WTC11 (cell line): ENCODE data around the gene FMO2. TPM values are rescaled to one million over a fixed set of nuclear protein-coding genes. Genes with fewer than 3 reads are reported as not detected.

Experiments
- ATAC-seq: fragments of 200-7000 bp; cut with Tn5 transposase; 2 replicates; pipeline ENCODE4 v1.10.0; 2021; ENCODE audit warnings: mild to moderate bottlenecking, moderate library complexity
- CTCF ChIA-PET: fragments of 300-600 bp; sonication (Branson Sonifier 250); formaldehyde crosslinking; loops from one replicate; lab custom pipeline; 2021; ENCODE audit warnings: antibody characterized with exemption; lab: Charles Lee
- POLR2A ChIA-PET: fragments of 350-600 bp; sonication (Branson Sonifier 250); formaldehyde crosslinking; loops from one replicate; lab custom pipeline; 2021; ENCODE audit warnings: antibody characterized with exemption; lab: Charles Lee
- DNase-seq: peaks from one replicate; pipeline ENCODE4 v3.0.0; 2021; ENCODE audit warnings: low spot score
- H3K27ac Mint-ChIP-seq: 2 replicates; pipeline ENCODE4 v1.8.0; 2021; ENCODE audit warnings: mixed read lengths
- H3K27me3 Mint-ChIP-seq: 2 replicates; pipeline ENCODE4 v1.8.0; 2021; ENCODE audit warnings: low read depth, mild to moderate bottlenecking, moderate library complexity, mixed read lengths
- H3K36me3 Mint-ChIP-seq: 2 replicates; pipeline ENCODE4 v1.8.0; 2021; ENCODE audit warnings: mixed read lengths
- H3K4me1 Mint-ChIP-seq: 2 replicates; pipeline ENCODE4 v1.8.0; 2022; ENCODE audit warnings: mixed read lengths
- H3K4me3 Mint-ChIP-seq: 2 replicates; pipeline ENCODE4 v1.8.0; 2021; ENCODE audit warnings: mild to moderate bottlenecking, moderate library complexity, mixed read lengths
- H3K9me3 Mint-ChIP-seq: 2 replicates; pipeline ENCODE4 v1.8.0; 2021; ENCODE audit warnings: mixed read lengths
- CREM ChIP-seq: sonication (generic); formaldehyde crosslinking; IDR thresholded peaks from 2 replicates; pipeline ENCODE4 v1.8.1; 2022; ENCODE audit warnings: mild to moderate bottlenecking, missing genetic modification reagents, moderate library complexity
- GRHL2 ChIP-seq: fragments of 250-450 bp; sonication (Bioruptor Pico); IDR thresholded peaks from 2 replicates; pipeline ENCODE4 v1.8.0; 2022; ENCODE audit warnings: mild to moderate bottlenecking, moderate library complexity; ENCODE audit not compliant: insufficient replicate concordance, severe bottlenecking
- GTF2I ChIP-seq: fragments of 250-450 bp; sonication (Bioruptor Pico); conservative IDR thresholded peaks from 2 replicates; pipeline ENCODE4 v1.4.0; 2021; ENCODE audit warnings: mild to moderate bottlenecking
- HMGA2 ChIP-seq: fragments of 250-450 bp; sonication (Bioruptor Pico); IDR thresholded peaks from 2 replicates; pipeline ENCODE4 v1.4.0; 2021; ENCODE audit warnings: mild to moderate bottlenecking, moderate library complexity
- JAZF1 ChIP-seq: fragments of 250-450 bp; sonication (Bioruptor Pico); IDR thresholded peaks from 2 replicates; pipeline ENCODE4 v1.9.0; 2021; ENCODE audit warnings: moderate library complexity, mild to moderate bottlenecking, inconsistent platforms
- NFYB ChIP-seq: sonication (generic); formaldehyde crosslinking; conservative IDR thresholded peaks from 2 replicates; pipeline ENCODE4 v1.8.0; 2022; ENCODE audit warnings: low read depth, missing genetic modification reagents
- OVOL2 ChIP-seq: fragments of 250-450 bp; sonication (Bioruptor Pico); IDR thresholded peaks from 2 replicates; pipeline ENCODE4 v1.9.0; 2021; ENCODE audit warnings: mild to moderate bottlenecking, borderline replicate concordance
- ZNF232 ChIP-seq: sonication (generic); formaldehyde crosslinking; IDR thresholded peaks from 2 replicates; pipeline ENCODE4 v1.8.0; 2022; ENCODE audit warnings: mild to moderate bottlenecking, missing genetic modification reagents
- ZNF263 ChIP-seq: sonication (generic); formaldehyde crosslinking; IDR thresholded peaks from 2 replicates; pipeline ENCODE4 v1.8.1; 2022; ENCODE audit warnings: low read depth, mild to moderate bottlenecking, moderate library complexity, missing genetic modification reagents
- total RNA-seq: library from RNA; stranded (reverse); gene quantifications from 3 replicates; pipeline ENCODE4 v1.2.3, GENCODE V29; 2021
- TF ChIP-seq, protein P1 (sequence below): fragments of 200-600 bp; IDR thresholded peaks from 2 replicates; pipeline ENCODE4 v1.8.0; 2022; ENCODE audit warnings: antibody characterized with exemption
- TF ChIP-seq, protein P2 (sequence below): sonication (generic); formaldehyde crosslinking; IDR thresholded peaks from 2 replicates; pipeline ENCODE4 v1.8.0; 2022; ENCODE audit warnings: mild to moderate bottlenecking, missing genetic modification reagents
- TF ChIP-seq, protein P3 (sequence below): sonication (generic); formaldehyde crosslinking; IDR thresholded peaks from 2 replicates; pipeline ENCODE4 v1.8.0; 2023; ENCODE audit warnings: mild to moderate bottlenecking, missing genetic modification reagents
- TF ChIP-seq, protein P4 (sequence below): sonication (generic); formaldehyde crosslinking; IDR thresholded peaks from 2 replicates; pipeline ENCODE4 v1.8.1; 2022; ENCODE audit warnings: mild to moderate bottlenecking, missing genetic modification reagents, moderate library complexity, borderline replicate concordance
- TF ChIP-seq, protein P5 (sequence below): sonication (generic); formaldehyde crosslinking; IDR thresholded peaks from 2 replicates; pipeline ENCODE4 v1.8.1; 2023; ENCODE audit warnings: mild to moderate bottlenecking, moderate library complexity, missing genetic modification reagents
- TF ChIP-seq, protein P6 (sequence below): sonication (generic); formaldehyde crosslinking; IDR thresholded peaks from 2 replicates; pipeline ENCODE4 v1.8.1; 2022; ENCODE audit warnings: missing genetic modification reagents, borderline replicate concordance
- TF ChIP-seq, protein P7 (sequence below): sonication (generic); formaldehyde crosslinking; IDR thresholded peaks from 2 replicates; pipeline ENCODE4 v1.8.0; 2022; ENCODE audit warnings: mild to moderate bottlenecking, missing genetic modification reagents
- TF ChIP-seq, protein P8 (sequence below): sonication (generic); formaldehyde crosslinking; IDR thresholded peaks from 2 replicates; pipeline ENCODE4 v1.8.1; 2023; ENCODE audit warnings: mild to moderate bottlenecking, missing genetic modification reagents, borderline replicate concordance
- TF ChIP-seq, protein P9 (sequence below): sonication (generic); formaldehyde crosslinking; IDR thresholded peaks from 2 replicates; pipeline ENCODE4 v1.8.1; 2023; ENCODE audit warnings: mild to moderate bottlenecking, missing genetic modification reagents, moderate library complexity
- TF ChIP-seq, protein P10 (sequence below): sonication (generic); formaldehyde crosslinking; IDR thresholded peaks from 2 replicates; pipeline ENCODE4 v1.8.1; 2022; ENCODE audit warnings: low read depth, mild to moderate bottlenecking, moderate library complexity, missing genetic modification reagents, borderline replicate concordance

The FMO2 gene
- total RNA-seq, 1 experiment from 2014 or later: not detected

DNA sequence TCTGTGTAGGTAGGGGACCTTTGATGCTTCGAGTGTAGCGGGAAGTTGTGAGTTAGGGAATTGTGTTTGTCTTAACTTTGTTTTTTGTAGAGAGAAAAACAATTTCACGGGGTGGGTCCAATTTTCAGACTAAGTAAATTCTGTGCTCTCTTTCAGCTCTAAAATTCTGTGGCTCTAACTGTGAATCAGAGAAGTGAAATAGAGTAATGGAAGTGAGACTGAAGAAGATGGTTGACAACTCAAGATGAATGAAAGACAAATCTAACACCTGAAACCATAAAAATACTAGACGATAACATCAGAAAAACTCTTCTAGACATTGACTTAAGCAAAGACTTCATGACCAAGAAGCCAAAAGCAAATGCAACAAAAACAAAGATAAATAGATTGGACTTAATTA, 58.8 kb downstream of the FMO2 start:
- peaks cover 13% of the 10 kb centered on the region for H3K27me3 Mint-ChIP-seq
- peaks cover 20% of the 10 kb centered on the region for H3K9me3 Mint-ChIP-seq

More for the DNA sequence above, 58.8 kb downstream of the FMO2 start:
- Mint-ChIP-seq H3K27ac (no peak overlapping the region), H3K4me3 (no peak overlapping the region), H3K4me1 (peaks cover 6% of the 10 kb centered on the region), H3K36me3 (peaks cover 6% of the 10 kb centered on the region)
- TF ChIP-seq, protein P1, sequence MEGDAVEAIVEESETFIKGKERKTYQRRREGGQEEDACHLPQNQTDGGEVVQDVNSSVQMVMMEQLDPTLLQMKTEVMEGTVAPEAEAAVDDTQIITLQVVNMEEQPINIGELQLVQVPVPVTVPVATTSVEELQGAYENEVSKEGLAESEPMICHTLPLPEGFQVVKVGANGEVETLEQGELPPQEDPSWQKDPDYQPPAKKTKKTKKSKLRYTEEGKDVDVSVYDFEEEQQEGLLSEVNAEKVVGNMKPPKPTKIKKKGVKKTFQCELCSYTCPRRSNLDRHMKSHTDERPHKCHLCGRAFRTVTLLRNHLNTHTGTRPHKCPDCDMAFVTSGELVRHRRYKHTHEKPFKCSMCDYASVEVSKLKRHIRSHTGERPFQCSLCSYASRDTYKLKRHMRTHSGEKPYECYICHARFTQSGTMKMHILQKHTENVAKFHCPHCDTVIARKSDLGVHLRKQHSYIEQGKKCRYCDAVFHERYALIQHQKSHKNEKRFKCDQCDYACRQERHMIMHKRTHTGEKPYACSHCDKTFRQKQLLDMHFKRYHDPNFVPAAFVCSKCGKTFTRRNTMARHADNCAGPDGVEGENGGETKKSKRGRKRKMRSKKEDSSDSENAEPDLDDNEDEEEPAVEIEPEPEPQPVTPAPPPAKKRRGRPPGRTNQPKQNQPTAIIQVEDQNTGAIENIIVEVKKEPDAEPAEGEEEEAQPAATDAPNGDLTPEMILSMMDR: no peak
- TF ChIP-seq, protein P2, sequence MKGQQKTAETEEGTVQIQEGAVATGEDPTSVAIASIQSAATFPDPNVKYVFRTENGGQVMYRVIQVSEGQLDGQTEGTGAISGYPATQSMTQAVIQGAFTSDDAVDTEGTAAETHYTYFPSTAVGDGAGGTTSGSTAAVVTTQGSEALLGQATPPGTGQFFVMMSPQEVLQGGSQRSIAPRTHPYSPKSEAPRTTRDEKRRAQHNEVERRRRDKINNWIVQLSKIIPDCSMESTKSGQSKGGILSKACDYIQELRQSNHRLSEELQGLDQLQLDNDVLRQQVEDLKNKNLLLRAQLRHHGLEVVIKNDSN (CRISPR knock-in tag): no peak
- TF ChIP-seq, protein P3, sequence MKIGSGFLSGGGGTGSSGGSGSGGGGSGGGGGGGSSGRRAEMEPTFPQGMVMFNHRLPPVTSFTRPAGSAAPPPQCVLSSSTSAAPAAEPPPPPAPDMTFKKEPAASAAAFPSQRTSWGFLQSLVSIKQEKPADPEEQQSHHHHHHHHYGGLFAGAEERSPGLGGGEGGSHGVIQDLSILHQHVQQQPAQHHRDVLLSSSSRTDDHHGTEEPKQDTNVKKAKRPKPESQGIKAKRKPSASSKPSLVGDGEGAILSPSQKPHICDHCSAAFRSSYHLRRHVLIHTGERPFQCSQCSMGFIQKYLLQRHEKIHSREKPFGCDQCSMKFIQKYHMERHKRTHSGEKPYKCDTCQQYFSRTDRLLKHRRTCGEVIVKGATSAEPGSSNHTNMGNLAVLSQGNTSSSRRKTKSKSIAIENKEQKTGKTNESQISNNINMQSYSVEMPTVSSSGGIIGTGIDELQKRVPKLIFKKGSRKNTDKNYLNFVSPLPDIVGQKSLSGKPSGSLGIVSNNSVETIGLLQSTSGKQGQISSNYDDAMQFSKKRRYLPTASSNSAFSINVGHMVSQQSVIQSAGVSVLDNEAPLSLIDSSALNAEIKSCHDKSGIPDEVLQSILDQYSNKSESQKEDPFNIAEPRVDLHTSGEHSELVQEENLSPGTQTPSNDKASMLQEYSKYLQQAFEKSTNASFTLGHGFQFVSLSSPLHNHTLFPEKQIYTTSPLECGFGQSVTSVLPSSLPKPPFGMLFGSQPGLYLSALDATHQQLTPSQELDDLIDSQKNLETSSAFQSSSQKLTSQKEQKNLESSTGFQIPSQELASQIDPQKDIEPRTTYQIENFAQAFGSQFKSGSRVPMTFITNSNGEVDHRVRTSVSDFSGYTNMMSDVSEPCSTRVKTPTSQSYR (CRISPR knock-in tag): no peak
- no peak for TF ChIP-seq NFYB (CRISPR knock-in tag)
- TF ChIP-seq CREM (CRISPR knock-in tag): no peak
- no peak for TF ChIP-seq JAZF1 (CRISPR knock-in tag)
- TF ChIP-seq, protein P4, sequence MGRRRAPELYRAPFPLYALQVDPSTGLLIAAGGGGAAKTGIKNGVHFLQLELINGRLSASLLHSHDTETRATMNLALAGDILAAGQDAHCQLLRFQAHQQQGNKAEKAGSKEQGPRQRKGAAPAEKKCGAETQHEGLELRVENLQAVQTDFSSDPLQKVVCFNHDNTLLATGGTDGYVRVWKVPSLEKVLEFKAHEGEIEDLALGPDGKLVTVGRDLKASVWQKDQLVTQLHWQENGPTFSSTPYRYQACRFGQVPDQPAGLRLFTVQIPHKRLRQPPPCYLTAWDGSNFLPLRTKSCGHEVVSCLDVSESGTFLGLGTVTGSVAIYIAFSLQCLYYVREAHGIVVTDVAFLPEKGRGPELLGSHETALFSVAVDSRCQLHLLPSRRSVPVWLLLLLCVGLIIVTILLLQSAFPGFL (CRISPR knock-in tag): no peak
- TF ChIP-seq, protein P5, sequence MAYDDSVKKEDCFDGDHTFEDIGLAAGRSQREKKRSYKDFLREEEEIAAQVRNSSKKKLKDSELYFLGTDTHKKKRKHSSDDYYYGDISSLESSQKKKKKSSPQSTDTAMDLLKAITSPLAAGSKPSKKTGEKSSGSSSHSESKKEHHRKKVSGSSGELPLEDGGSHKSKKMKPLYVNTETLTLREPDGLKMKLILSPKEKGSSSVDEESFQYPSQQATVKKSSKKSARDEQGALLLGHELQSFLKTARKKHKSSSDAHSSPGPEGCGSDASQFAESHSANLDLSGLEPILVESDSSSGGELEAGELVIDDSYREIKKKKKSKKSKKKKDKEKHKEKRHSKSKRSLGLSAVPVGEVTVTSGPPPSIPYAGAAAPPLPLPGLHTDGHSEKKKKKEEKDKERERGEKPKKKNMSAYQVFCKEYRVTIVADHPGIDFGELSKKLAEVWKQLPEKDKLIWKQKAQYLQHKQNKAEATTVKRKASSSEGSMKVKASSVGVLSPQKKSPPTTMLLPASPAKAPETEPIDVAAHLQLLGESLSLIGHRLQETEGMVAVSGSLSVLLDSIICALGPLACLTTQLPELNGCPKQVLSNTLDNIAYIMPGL (CRISPR knock-in tag): no peak
- TF ChIP-seq, protein P6, sequence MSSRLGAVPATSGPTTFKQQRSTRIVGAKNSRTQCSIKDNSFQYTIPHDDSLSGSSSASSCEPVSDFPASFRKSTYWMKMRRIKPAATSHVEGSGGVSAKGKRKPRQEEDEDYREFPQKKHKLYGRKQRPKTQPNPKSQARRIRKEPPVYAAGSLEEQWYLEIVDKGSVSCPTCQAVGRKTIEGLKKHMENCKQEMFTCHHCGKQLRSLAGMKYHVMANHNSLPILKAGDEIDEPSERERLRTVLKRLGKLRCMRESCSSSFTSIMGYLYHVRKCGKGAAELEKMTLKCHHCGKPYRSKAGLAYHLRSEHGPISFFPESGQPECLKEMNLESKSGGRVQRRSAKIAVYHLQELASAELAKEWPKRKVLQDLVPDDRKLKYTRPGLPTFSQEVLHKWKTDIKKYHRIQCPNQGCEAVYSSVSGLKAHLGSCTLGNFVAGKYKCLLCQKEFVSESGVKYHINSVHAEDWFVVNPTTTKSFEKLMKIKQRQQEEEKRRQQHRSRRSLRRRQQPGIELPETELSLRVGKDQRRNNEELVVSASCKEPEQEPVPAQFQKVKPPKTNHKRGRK (CRISPR knock-in tag): no peak
- TF ChIP-seq ZNF232 (CRISPR knock-in tag): no peak
- TF ChIP-seq HMGA2: no peak
- TF ChIP-seq OVOL2 (CRISPR knock-in tag): no peak
- no peak for TF ChIP-seq GTF2I
- TF ChIP-seq, protein P7, sequence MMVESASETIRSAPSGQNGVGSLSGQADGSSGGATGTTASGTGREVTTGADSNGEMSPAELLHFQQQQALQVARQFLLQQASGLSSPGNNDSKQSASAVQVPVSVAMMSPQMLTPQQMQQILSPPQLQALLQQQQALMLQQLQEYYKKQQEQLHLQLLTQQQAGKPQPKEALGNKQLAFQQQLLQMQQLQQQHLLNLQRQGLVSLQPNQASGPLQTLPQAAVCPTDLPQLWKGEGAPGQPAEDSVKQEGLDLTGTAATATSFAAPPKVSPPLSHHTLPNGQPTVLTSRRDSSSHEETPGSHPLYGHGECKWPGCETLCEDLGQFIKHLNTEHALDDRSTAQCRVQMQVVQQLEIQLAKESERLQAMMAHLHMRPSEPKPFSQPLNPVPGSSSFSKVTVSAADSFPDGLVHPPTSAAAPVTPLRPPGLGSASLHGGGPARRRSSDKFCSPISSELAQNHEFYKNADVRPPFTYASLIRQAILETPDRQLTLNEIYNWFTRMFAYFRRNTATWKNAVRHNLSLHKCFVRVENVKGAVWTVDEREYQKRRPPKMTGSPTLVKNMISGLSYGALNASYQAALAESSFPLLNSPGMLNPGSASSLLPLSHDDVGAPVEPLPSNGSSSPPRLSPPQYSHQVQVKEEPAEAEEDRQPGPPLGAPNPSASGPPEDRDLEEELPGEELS: no peak
- TF ChIP-seq ZNF263 (CRISPR knock-in tag): no peak
- TF ChIP-seq GRHL2 (CRISPR knock-in tag): no peak
- TF ChIP-seq, protein P8, sequence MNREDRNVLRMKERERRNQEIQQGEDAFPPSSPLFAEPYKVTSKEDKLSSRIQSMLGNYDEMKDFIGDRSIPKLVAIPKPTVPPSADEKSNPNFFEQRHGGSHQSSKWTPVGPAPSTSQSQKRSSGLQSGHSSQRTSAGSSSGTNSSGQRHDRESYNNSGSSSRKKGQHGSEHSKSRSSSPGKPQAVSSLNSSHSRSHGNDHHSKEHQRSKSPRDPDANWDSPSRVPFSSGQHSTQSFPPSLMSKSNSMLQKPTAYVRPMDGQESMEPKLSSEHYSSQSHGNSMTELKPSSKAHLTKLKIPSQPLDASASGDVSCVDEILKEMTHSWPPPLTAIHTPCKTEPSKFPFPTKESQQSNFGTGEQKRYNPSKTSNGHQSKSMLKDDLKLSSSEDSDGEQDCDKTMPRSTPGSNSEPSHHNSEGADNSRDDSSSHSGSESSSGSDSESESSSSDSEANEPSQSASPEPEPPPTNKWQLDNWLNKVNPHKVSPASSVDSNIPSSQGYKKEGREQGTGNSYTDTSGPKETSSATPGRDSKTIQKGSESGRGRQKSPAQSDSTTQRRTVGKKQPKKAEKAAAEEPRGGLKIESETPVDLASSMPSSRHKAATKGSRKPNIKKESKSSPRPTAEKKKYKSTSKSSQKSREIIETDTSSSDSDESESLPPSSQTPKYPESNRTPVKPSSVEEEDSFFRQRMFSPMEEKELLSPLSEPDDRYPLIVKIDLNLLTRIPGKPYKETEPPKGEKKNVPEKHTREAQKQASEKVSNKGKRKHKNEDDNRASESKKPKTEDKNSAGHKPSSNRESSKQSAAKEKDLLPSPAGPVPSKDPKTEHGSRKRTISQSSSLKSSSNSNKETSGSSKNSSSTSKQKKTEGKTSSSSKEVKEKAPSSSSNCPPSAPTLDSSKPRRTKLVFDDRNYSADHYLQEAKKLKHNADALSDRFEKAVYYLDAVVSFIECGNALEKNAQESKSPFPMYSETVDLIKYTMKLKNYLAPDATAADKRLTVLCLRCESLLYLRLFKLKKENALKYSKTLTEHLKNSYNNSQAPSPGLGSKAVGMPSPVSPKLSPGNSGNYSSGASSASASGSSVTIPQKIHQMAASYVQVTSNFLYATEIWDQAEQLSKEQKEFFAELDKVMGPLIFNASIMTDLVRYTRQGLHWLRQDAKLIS (CRISPR knock-in tag): no peak
- TF ChIP-seq, protein P9, sequence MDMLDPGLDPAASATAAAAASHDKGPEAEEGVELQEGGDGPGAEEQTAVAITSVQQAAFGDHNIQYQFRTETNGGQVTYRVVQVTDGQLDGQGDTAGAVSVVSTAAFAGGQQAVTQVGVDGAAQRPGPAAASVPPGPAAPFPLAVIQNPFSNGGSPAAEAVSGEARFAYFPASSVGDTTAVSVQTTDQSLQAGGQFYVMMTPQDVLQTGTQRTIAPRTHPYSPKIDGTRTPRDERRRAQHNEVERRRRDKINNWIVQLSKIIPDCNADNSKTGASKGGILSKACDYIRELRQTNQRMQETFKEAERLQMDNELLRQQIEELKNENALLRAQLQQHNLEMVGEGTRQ (CRISPR knock-in tag): no peak
- TF ChIP-seq, protein P10, sequence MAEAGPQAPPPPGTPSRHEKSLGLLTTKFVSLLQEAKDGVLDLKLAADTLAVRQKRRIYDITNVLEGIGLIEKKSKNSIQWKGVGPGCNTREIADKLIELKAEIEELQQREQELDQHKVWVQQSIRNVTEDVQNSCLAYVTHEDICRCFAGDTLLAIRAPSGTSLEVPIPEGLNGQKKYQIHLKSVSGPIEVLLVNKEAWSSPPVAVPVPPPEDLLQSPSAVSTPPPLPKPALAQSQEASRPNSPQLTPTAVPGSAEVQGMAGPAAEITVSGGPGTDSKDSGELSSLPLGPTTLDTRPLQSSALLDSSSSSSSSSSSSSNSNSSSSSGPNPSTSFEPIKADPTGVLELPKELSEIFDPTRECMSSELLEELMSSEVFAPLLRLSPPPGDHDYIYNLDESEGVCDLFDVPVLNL (CRISPR knock-in tag): no peak
- POLR2A ChIA-PET: no interaction called here
- DNase-seq: no peak
- CTCF ChIA-PET: interaction anchor here (2.0 kb wide), 1 partner anchor 70 kb away, joined by 6 read pairs; the partner anchor contains the start of gene FMO4
- no peak for ATAC-seq
